Stimulated activated CD4-positive, alpha-beta T cell treated with anti-CD3 and anti-CD28 coated beads, Interleukin-1b, Interleukin-23, amount 100 ng/mL, for 24 hours (primary cell): Measurements from ENCODE around the gene WDTC1.

Source experiments
- DNase-seq, 4 experiments: peaks; one replicate each; pipeline ENCODE4 v3.0.0-alpha.2; 2020; ENCODE audit warnings: low read depth in 4 of 4, low spot score in 1 of 4

The WDTC1 gene

GRCh38 chr1:27301582-27302199, 67.3 kb downstream of the WDTC1 start:
- DNase-seq = no peak

GRCh38 chr1:27302612-27303011, 68.2 kb downstream of the WDTC1 start:
- no peak for DNase-seq

GRCh38 chr1:27303509-27303908, 69.1 kb downstream of the WDTC1 start:
- DNase-seq = no peak

DNA sequence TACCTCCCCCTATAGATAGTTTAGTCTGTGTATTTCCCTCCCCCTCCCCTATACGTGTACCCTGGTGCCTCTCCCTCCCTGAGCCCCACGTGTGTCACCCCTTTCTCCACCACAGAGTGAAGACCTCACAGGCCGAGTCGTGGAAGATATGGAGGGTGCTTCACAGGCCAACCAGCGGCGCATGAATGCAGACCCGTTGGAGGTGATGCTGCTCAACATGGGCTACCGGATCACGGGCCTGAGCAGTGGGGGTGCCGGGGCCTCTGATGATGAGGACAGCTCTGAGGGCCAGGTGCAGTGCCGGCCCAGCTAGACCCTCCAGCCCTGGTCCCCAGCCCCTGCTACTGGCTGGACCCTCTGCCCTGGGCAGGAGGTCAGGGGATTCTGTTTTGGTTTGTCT, 71.6 kb downstream of the WDTC1 start:
- no peak for DNase-seq

DNA sequence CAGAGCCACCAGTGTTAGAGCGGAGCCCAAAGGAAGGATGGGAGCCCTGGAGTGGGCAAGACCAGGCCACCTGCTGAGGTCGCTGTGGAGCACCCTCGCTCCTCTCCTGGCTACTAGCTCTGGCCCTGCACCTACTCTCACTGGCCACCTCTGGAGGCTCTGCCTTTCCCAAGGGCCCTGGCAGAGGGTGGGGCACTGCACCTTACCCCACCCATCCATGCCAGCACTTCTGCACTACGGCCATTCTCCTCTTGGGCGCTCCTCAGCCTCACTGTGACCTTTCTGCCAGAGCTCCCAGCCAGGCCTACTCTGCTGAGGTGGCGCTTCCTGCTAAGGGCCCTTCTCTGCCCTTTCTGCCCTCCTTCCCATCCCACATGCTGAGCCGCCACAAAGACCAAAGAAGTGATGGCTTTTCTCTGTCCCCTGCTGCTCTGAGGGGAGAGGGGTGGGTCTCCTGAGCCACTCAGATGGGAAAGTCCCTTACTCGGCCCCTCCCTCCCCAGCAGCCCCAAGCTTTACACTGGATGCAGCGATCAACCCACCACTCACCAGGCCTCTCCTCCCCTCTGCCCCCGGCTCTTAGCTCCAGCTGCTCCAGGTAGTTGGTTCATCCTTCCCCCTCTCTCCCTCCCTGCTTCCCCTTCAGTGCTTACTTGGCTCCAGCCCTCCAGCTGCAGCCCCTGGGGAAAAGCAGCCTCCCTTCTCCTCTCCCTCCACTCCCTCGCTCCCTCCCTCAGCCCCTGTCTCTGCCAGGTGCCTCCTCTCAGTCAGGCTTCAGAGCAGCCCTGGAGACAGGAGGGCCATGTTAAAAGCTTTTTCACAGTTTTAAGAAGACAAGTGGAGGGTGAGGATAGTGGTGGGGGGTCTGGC, 72.7 kb downstream of the WDTC1 start:
- DNase-seq = no peak

GRCh38 chr1:27307874-27308598, 73.6 kb downstream of the WDTC1 start:
- DNase-seq = no peak

DNA sequence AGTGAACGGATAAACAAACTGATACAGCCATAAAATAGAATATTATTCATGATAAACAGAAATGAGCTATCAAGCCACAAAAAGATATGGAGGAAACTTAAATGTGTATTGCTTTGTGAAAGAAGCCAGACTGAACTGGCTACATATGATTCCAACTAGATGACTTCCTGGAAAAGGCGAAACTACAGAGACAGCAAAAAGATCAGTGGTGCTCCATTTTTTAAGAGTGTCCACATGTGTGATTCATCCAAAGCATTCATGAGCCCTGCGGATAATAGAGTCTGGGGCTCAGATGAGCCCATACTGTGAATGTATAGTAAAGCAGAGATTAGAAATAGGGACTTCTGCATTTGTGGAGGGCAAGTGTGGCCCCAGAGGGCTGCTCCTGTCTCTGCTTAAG, 79.7 kb downstream of the WDTC1 start:
- DNase-seq = no peak

DNA sequence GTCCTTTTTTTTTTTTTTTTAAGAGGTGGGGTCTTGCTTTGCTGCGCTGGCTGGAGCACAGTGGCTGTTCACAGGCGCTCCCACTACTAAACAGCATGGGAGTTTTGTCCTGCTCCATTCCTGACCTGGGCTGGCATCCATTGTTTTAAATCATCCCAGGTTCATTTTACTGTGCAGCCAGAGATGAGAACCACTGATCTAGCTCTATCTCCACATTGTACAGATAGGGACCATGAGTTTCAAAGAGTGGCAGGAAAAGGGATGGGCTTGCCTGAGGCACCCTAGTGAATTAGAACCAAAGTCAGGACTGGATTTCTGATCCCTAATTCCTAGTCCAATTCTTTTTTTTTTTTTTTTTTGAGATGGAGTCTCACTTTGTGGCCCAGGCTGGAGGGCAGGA, 80.3 kb downstream of the WDTC1 start:
- DNase-seq = no peak

- DNase-seq = no peak
Observed at GRCh38 chr1:27316860-27317259, 82.4 kb downstream of the WDTC1 start.

DNA sequence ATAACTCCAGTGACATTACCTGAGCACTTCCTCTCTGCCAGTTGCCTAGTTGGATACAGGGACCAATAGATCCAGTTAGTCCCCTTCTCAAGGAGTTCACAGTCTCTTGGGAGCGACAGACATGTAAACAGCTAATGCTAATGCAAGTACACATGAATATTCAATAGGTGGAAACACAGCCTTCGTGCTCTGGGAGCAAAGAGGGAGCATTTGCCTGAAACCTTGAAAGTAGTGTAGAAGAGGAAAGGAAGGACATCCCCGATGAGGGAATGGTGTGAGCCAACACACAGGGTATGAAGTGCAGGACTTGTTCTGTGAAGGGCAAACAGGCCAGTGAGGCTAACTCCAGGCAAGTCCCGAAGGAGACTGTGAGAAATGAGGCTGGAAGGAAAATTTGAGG, 83.7 kb downstream of the WDTC1 start:
- no peak for DNase-seq

DNA sequence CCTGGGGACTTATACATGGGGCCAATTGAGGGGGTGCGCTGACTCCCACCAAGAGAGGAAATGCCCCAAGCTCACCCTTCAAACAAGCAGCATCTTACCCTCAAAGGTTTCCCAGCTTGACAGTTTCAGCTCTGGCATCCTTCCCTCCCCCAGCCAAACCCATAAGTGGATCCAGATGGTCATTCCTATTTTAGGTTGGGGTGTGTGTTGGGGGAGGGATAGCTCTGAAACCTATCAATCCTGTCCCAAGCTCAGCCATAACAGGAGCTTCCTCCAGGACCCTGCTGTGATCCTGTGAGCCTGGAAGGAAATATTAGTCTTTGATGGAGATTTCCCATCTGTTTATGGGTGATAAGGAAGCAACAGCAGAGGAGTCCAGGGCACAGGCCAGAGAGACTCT, 84.2 kb downstream of the WDTC1 start:
- no peak for DNase-seq

DNA sequence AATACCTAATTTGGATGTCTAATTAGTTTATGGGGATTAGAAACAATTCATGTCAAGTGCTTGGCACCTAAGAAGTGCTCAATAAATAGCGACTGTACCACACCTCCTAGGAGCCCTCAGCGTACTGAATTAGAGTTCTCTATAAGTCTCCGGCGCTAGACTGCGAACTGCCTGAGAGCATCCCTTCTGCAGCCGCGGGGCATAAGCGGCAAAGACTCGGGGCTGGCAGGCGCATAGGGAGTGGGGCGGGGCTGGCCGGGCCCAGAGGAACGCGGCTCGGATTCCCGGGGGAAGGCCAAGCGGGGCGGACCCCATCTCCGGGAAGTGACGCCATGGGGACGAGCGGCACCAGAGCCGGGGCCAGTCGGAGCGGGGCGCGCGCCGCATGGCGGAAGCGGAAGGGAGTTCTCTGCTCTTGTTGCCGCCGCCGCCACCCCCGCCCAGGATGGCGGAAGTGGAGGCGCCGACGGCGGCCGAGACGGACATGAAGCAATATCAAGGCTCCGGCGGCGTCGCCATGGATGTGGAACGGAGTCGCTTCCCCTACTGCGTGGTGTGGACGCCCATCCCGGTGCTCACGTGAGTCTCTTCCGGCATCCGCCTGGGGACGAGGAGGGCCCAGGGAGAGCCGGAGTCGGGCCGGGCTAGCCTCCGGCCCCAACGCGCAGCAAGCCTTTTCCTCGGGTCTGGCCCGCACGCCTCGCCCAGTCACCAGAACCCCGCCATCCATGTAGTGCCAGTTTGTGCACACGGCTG, 87.6 kb downstream of the WDTC1 start, which contains the start of gene TMEM222:
TSS of gene TMEM222 (plus strand) at position 351 of the 756 bp plus-strand sequence. CDS start at position 386, 35 bp downstream.
- peak; percentile 84 to 96 (median 94) for DNase-seq

GRCh38 chr1:27322569-27323240, 88.3 kb downstream of the WDTC1 start:
- no peak for DNase-seq

- no peak for DNase-seq
Observed at GRCh38 chr1:27325286-27325685, 90.9 kb downstream of the WDTC1 start.

DNA sequence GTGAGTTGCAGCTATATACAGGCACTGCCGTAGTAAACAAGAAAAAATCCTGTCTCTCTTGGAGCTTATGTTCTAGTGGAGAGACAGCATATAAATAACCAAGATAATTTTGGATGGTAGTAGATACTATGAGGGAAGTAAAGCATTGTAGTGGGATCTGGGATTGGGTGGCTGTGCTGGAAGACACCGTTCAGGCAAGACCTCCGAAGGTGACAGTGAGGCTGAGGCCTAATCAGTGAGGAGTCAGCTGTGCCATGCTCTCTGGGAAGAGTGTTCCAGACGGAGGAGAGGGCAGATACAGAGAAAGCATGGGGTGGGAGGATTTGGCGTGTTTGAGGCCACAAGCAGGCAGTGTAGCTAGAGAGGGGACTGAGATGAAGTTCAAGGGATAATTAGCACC, 93.5 kb downstream of the WDTC1 start:
- DNase-seq = no peak

- no peak for DNase-seq
Observed at GRCh38 chr1:27330786-27331185, 96.4 kb downstream of the WDTC1 start.

DNA sequence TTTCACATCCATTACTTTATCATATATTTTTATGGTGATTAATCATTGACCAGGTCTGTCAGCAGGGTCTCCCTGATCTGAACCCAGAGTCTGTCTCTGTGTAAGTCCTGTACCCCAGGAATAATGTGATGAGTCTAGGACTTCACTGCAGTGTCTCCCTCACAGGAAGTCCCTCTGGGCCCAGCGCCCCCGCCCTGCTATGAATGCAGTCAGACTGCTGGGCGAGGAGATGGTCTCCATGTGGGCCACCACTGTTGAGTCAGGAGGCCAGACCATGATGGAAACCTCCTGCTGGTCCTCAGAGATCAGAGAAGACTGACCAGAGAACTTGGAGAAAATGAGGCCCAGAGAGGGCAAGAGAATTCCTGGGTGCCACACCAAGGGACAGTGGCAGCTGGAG, 97.0 kb downstream of the WDTC1 start:
- no peak for DNase-seq

DNA sequence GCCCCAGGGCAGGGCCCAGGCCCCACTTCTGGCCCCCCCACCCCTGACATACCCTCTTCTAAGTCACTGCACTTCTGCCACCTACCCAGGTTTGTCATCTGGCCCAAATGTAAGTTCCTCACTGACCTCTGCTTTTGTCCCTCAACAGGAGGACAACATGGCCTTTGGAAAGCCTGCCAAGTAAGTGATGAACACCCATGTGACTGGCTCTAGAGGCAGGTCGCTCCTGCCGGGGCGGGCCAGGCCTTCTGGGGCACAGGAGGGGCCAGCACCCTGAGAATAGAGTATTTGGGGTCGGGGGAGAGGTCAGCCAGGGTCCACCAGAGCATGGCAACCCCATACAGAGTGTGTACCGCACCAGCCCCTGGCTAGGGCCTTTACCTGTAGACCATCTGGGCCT, 97.5 kb downstream of the WDTC1 start:
- no peak for DNase-seq

DNA sequence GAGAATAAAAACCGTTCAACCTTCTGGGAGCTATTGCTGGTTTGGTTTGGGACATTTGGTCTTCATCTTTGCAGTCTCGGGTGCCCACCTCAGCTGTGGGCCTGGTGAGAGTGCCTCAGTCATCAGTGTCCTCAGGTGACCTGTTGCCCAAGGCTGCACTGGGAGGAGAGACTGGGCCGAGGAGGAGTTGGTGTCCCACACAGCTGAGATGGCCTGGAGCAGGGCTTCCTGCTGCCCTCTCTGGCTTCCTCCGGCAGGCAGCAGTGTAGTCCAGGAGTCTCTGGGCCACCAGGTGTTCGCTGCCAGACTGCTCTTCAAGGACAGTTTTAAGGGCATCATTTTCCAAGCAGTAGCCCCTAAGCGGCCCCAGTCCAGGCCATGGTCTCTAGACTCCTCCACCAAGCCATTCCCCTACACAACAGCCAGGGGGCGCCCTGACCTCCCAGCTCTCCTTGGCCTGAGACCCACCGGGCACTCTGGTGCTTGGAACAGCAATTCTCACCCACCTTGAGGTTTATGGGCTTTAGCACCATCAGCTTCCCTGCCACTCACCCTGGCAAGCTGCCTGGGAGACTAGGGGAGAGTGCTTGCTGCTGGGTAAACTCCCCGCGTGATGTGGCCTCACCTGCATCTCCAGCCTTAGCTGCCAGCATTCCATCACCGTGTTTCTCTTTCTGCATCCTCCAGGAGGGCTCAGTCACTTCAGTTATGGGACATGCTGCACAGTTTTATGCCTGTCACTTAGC, 98.3 kb downstream of the WDTC1 start:
- peak in 1 of 4 experiments; percentile 37 for DNase-seq

DNA sequence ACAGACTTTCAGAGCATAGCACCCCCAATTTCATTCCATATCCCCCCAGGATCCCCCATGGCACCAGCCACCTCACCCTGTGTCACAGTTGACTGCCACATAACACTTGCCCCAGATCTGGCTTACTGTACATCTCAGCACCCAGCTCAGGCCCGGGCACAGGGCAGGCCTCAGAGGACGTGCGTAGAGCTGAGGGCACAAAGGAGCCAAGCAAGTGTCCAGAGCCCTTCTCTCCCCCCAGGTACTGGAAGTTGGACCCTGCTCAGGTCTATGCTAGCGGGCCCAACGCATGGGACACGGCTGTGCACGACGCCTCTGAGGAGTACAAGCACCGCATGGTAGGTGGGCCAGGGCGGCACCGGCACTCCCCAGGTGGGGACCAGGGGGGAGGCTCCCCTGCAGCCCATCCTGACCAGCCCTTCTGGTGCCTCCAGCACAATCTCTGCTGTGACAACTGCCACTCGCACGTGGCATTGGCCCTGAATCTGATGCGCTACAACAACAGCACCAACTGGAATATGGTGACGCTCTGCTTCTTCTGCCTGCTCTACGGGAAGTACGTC, 99.4 kb downstream of the WDTC1 start:
- no peak for DNase-seq
